Endodermal cell (in vitro differentiated cells): ENCODE results near the gene GABRR3. TPM values are rescaled to one million over a fixed set of nuclear protein-coding genes. Genes with fewer than 3 reads are reported as not detected.
A peak's percentile ranks its signal among the peaks of the same experiment; 100 is the strongest.

Experiments
- DNase-seq: peaks from one replicate; pipeline ENCODE4 v3.0.0-alpha.2; 2017
- H3K27ac ChIP-seq: 2 replicates; pipeline ENCODE4 v1.5.1; 2013; ENCODE audit warnings: mild to moderate bottlenecking, low read depth, low read length, moderate library complexity
- H3K27me3 ChIP-seq: 2 replicates; pipeline ENCODE4 v1.6.1; 2013; ENCODE audit warnings: mild to moderate bottlenecking, low read length, moderate library complexity; ENCODE audit not compliant: insufficient read depth, control insufficient read depth, poor library complexity, severe bottlenecking
- H3K36me3 ChIP-seq: 2 replicates; pipeline ENCODE4 v1.7.0; 2013; ENCODE audit warnings: mild to moderate bottlenecking, low read length, moderate library complexity; ENCODE audit not compliant: control insufficient read depth, insufficient read depth
- H3K4me1 ChIP-seq: one replicate; pipeline ENCODE4 v1.7.0; 2013; ENCODE audit warnings: low read length; ENCODE audit not compliant: control insufficient read depth, insufficient read depth
- H3K4me3 ChIP-seq: 2 replicates; pipeline ENCODE4 v1.5.1; 2013; ENCODE audit warnings: mild to moderate bottlenecking, low read length, moderate library complexity
- H3K9ac ChIP-seq: 2 replicates; pipeline ENCODE4 v1.6.1; 2013; ENCODE audit warnings: mild to moderate bottlenecking, low read length, moderate library complexity; ENCODE audit not compliant: poor library complexity, severe bottlenecking; ENCODE audit errors: extremely low read depth
- H3K9me3 ChIP-seq: 2 replicates; pipeline ENCODE4 v1.6.1; 2013; ENCODE audit warnings: mild to moderate bottlenecking, low read length, moderate library complexity; ENCODE audit not compliant: control insufficient read depth
- H3K27ac Mint-ChIP-seq: 2 replicates; pipeline ENCODE4 v1.8.0; 2020; ENCODE audit warnings: mixed read lengths
- H3K27me3 Mint-ChIP-seq: 2 replicates; pipeline ENCODE4 v1.8.0; 2021; ENCODE audit warnings: mild to moderate bottlenecking, mixed read lengths; ENCODE audit not compliant: insufficient read depth
- H3K36me3 Mint-ChIP-seq: 2 replicates; pipeline ENCODE4 v1.8.0; 2020; ENCODE audit warnings: low read depth, mixed read lengths
- H3K4me1 Mint-ChIP-seq: 2 replicates; pipeline ENCODE4 v1.8.0; 2020; ENCODE audit warnings: mixed read lengths
- H3K4me3 Mint-ChIP-seq: 2 replicates; pipeline ENCODE4 v1.8.0; 2020; ENCODE audit warnings: mild to moderate bottlenecking, moderate library complexity, mixed read lengths
- H3K9me3 Mint-ChIP-seq: 2 replicates; pipeline ENCODE4 v1.8.0; 2020; ENCODE audit warnings: mild to moderate bottlenecking, mixed read lengths
- CTCF ChIP-seq: fragments of 200-600 bp; sonication (generic); conservative IDR thresholded peaks from 2 replicates; pipeline ENCODE4 v1.5.0; 2021; ENCODE audit warnings: antibody characterized with exemption, mild to moderate bottlenecking
- WGBS, 2 experiments: methylation state at CpG; one replicate each; pipeline versions ENCODE4 v1.1.5 to v1.1.7; 2013; ENCODE audit warnings: missing lambda C conversion rate in 2 of 2, mixed read lengths in 1 of 2; ENCODE audit not compliant: insufficient coverage in 1 of 2, insufficient read length in 1 of 2; 5-methylcytosine and 5-hydroxymethylcytosine counted together
- total RNA-seq, 2 donors: library from RNA; stranded (reverse); fragmentation: NEBNext Ultra II Directional in 1 of 2; extraction: Animal tissue kit (Norgen Biotek cat#: 25700) in 1 of 2; gene quantifications; 2 replicates in 1 of 2; 3 replicates in 1 of 2; pipeline ENCODE4 v1.2.1, GENCODE V29; 2021

Gene GABRR3
- total RNA-seq, 2 donors from 2014 or later = not detected

GRCh38 chr3:97969541-97969940, 65.6 kb downstream of the GABRR3 start:
- Mint-ChIP-seq H3K4me1 (peaks cover 2% of the 10 kb centered on the region), H3K4me3 (no peak overlapping the region), H3K36me3 (no peaks in the 10 kb centered on the region), H3K27ac (no peak overlapping the region), H3K27me3 (peaks cover 9% of the 10 kb centered on the region), H3K9me3 (no peaks in the 10 kb centered on the region)
- no peak for TF ChIP-seq CTCF
- Histone ChIP-seq H3K9me3 (no peaks in the 10 kb centered on the region), H3K4me3 (no peak overlapping the region), H3K9ac (no peak overlapping the region), H3K27me3 (peaks cover 9% of the 10 kb centered on the region), H3K4me1 (no peaks in the 10 kb centered on the region), H3K36me3 (no peaks in the 10 kb centered on the region), H3K27ac (no peak overlapping the region)
- DNase-seq = no peak
- WGBS, 2 experiments = 90 to 97% methylated on average over 4 to 5 of the region's 5 CpGs

GRCh38 chr3:97968376-97968775, 66.7 kb downstream of the GABRR3 start:
- Histone ChIP-seq H3K27me3 (peaks cover 8% of the 10 kb centered on the region), H3K9ac (no peak overlapping the region), H3K27ac (no peak overlapping the region), H3K9me3 (no peaks in the 10 kb centered on the region), H3K36me3 (no peaks in the 10 kb centered on the region), H3K4me3 (no peak overlapping the region), H3K4me1 (peaks cover 5% of the 10 kb centered on the region)
- DNase-seq = no peak
- Mint-ChIP-seq H3K27me3 (peaks cover 9% of the 10 kb centered on the region), H3K4me3 (no peak overlapping the region), H3K27ac (no peak overlapping the region), H3K9me3 (no peaks in the 10 kb centered on the region), H3K36me3 (no peaks in the 10 kb centered on the region), H3K4me1 (peaks cover 9% of the 10 kb centered on the region)
- WGBS, 2 experiments = 100% methylated on average over 1 of the region's 1 CpG; no CpG with 5 or more reads in 1 of the 2 experiments
- TF ChIP-seq CTCF = no peak

GRCh38 chr3:97967966-97968365, 67.1 kb downstream of the GABRR3 start:
- H3K36me3 Mint-ChIP-seq = no peaks in the 10 kb centered on the region
- Histone ChIP-seq H3K4me1 (peaks cover 5% of the 10 kb centered on the region), H3K36me3 (no peaks in the 10 kb centered on the region), H3K27me3 (peaks cover 4% of the 10 kb centered on the region), H3K4me3 (no peak overlapping the region), H3K9ac (no peak overlapping the region), H3K27ac (no peak overlapping the region), H3K9me3 (no peaks in the 10 kb centered on the region)
- WGBS, 2 experiments = 92 to 97% methylated on average over 6 to 8 of the region's 8 CpGs
- DNase-seq = peak; percentile 80
- peaks cover 9% of the 10 kb centered on the region for H3K4me1 Mint-ChIP-seq
- no peak overlapping the region for H3K4me3 Mint-ChIP-seq
- no peak overlapping the region for H3K27ac Mint-ChIP-seq
- peaks cover 5% of the 10 kb centered on the region for H3K27me3 Mint-ChIP-seq
- no peaks in the 10 kb centered on the region for H3K9me3 Mint-ChIP-seq
- TF ChIP-seq CTCF = peak; percentile 73
